Fibroblast of lung (primary cell): ENCODE measurements around the gene CDC42SE1. TPM values are rescaled to one million over a fixed set of nuclear protein-coding genes. Genes with fewer than 3 reads are reported as not detected.
A peak's percentile ranks its signal among the peaks of the same experiment; 100 is the strongest.

Experiments
- DNase-seq, 2 donors: peaks; one replicate each; pipeline versions ENCODE4 v3.0.0 to v3.0.0-alpha.2; 2010; ENCODE audit warnings: low read depth in 2 of 2
- H2AFZ ChIP-seq: 2 replicates; pipeline ENCODE4 v1.5.1; 2012; ENCODE audit warnings: low read length, control low read depth, inconsistent platforms
- H3K27ac ChIP-seq: 2 replicates; pipeline ENCODE4 v1.5.1; 2011; ENCODE audit warnings: low read length, control low read depth; ENCODE audit not compliant: insufficient read depth
- H3K27me3 ChIP-seq: 2 replicates; pipeline ENCODE4 v1.5.1; 2011; ENCODE audit warnings: mild to moderate bottlenecking, low read length; ENCODE audit not compliant: control insufficient read depth, insufficient read depth
- H3K36me3 ChIP-seq: 2 replicates; pipeline ENCODE4 v1.5.1; 2011; ENCODE audit warnings: low read length; ENCODE audit not compliant: control insufficient read depth, insufficient read depth
- H3K4me1 ChIP-seq: 2 replicates; pipeline ENCODE4 v1.5.1; 2011; ENCODE audit warnings: low read length; ENCODE audit not compliant: control insufficient read depth, insufficient read depth; ENCODE audit errors: extremely low read depth
- H3K4me2 ChIP-seq: 2 replicates; pipeline ENCODE4 v1.5.1; 2011; ENCODE audit warnings: low read length, control low read depth; ENCODE audit not compliant: insufficient read depth; ENCODE audit errors: extremely low read depth
- H3K4me3 ChIP-seq, 4 experiments: fragments of 200-600 bp in 1 of 4; sonication (generic) in 1 of 4; replicated peaks in 1 of 4; 2 replicates each; pipeline ENCODE4 v1.5.1; 2011 to 2016; ENCODE audit warnings: low read length in 4 of 4, low read depth in 3 of 4, mild to moderate bottlenecking in 3 of 4, control low read depth in 2 of 4, inconsistent platforms in 1 of 4, mixed read lengths in 1 of 4; ENCODE audit not compliant: insufficient read depth in 1 of 4; ENCODE audit errors: control extremely low read depth in 1 of 4
- H3K79me2 ChIP-seq: 2 replicates; pipeline ENCODE4 v1.5.1; 2012; ENCODE audit warnings: mild to moderate bottlenecking, low read length, inconsistent platforms; ENCODE audit not compliant: control insufficient read depth, insufficient read depth
- H3K9ac ChIP-seq: 2 replicates; pipeline ENCODE4 v1.5.1; 2011; ENCODE audit warnings: mild to moderate bottlenecking, low read length, control low read depth; ENCODE audit not compliant: insufficient read depth
- H3K9me3 ChIP-seq: 2 replicates; pipeline ENCODE4 v1.5.1; 2012; ENCODE audit warnings: low read depth, low read length; ENCODE audit not compliant: control insufficient read depth, insufficient read depth
- H4K20me1 ChIP-seq: 2 replicates; pipeline ENCODE4 v1.5.1; 2011; ENCODE audit warnings: low read length; ENCODE audit not compliant: control insufficient read depth, insufficient read depth; ENCODE audit errors: extremely low read depth
- EZH2 ChIP-seq: IDR thresholded peaks from 2 replicates; pipeline ENCODE4 v1.5.1; 2012; ENCODE audit warnings: low read length, control low read depth, mild to moderate bottlenecking; ENCODE audit errors: missing control alignments
- polyA plus RNA-seq, 2 donors: library from polyadenylated mRNA; depleted of rRNA in 1 of 2; stranded (reverse) in 1 of 2; unstranded in 1 of 2; fragments of >200 nt; gene quantifications; 2 replicates each; pipeline ENCODE4 v1.2.1, GENCODE V29; 2011 to 2012; ENCODE audit warnings: missing spikeins in 1 of 2
- total RNA-seq: library from RNA; depleted of rRNA; stranded (reverse); fragments of >200 nt; gene quantifications from 2 replicates; pipeline ENCODE4 v1.2.1, GENCODE V29; 2014
- TF ChIP-seq, protein P1 (sequence below), 2 donors: IDR thresholded peaks in 1 of 2; conservative IDR thresholded peaks in 1 of 2; 1 replicate in 1 of 2; 2 replicates in 1 of 2; pipeline ENCODE4 v1.5.1; 2011 to 2012; ENCODE audit warnings: low read length in 2 of 2, control low read depth in 1 of 2, inconsistent platforms in 1 of 2, low read depth in 1 of 2, mild to moderate bottlenecking in 1 of 2

The CDC42SE1 gene
- total and polyA plus RNA-seq, 2 donors (not counting 1 experiment from before 2014, with no cell fraction given): 36.5 to 49.9 TPM

DNA sequence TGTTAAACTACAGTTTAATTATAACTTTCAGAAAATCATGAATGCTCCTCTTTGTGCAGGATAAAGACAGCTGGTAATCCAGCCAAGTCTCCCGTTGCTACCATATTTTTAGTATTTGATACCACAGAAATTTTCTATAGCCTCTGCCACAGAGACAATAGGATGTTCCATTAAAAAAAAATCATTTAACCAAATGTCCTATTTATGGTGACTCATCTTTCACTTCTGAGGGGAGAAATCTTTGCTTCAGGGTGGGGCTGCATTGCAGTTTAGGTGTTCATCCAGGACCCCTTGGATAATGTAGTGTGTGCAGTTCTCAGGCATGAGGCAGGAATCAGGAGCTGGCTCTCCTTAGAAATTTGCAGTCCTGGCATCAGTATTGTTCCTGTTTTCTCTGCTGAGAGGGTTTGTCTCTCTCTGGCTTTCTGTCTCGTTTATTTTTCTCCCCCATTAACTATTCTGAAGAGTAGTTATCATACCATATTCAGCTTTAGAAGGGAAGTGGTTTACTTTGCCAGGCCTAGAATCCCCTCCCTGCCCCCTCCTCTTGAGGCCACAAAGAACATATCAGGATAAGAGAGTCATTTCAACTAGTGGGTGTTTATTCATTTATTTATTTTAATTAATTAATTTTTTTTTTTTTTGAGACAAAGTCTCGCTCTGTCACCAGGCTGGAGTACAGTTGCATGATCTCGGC, 48.1 kb downstream of the CDC42SE1 start:
- H3K4me1 ChIP-seq: peaks cover 13% of the 10 kb centered on the region
- H3K79me2 ChIP-seq: no peaks in the 10 kb centered on the region
- H3K4me3 ChIP-seq: no peak overlapping the region
- no peak for DNase-seq
- no peaks in the 10 kb centered on the region for H3K27me3 ChIP-seq
- H3K36me3 ChIP-seq: no peaks in the 10 kb centered on the region
- no peak overlapping the region for H3K9ac ChIP-seq
- H4K20me1 ChIP-seq: no peaks in the 10 kb centered on the region
- no peak overlapping the region for H2AFZ ChIP-seq
- TF ChIP-seq, protein P1, sequence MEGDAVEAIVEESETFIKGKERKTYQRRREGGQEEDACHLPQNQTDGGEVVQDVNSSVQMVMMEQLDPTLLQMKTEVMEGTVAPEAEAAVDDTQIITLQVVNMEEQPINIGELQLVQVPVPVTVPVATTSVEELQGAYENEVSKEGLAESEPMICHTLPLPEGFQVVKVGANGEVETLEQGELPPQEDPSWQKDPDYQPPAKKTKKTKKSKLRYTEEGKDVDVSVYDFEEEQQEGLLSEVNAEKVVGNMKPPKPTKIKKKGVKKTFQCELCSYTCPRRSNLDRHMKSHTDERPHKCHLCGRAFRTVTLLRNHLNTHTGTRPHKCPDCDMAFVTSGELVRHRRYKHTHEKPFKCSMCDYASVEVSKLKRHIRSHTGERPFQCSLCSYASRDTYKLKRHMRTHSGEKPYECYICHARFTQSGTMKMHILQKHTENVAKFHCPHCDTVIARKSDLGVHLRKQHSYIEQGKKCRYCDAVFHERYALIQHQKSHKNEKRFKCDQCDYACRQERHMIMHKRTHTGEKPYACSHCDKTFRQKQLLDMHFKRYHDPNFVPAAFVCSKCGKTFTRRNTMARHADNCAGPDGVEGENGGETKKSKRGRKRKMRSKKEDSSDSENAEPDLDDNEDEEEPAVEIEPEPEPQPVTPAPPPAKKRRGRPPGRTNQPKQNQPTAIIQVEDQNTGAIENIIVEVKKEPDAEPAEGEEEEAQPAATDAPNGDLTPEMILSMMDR (conservative IDR thresholded peaks at IDR 0.05 in 1 of 2, IDR thresholded peaks at IDR 0.05 in 1 of 2; ENCODE audit: low read depth in 1 of 2, low read length in 2 of 2): no peak
- no peak for TF ChIP-seq EZH2
- no peak overlapping the region for H3K4me2 ChIP-seq
- H3K9me3 ChIP-seq: no peaks in the 10 kb centered on the region
- H3K27ac ChIP-seq: no peak overlapping the region

DNA sequence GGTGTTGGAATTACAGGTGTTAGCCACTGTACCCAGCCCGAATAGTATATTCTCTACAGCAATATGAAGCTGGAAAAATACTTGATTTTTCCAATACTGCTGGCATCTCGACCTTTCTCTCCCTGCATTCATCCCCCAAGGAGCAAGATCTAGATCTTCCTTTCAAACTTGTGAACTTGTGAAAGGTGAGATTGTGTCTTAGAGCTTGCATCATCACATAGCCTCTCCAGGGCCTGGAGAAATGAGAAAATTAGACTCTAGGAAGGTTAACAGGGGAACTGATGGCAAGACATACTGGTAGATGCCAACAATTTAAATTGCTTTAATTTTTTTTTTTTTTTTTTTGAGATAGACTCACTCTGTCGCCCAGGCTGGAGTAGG, 49.1 kb downstream of the CDC42SE1 start:
- TF ChIP-seq, protein P1 (conservative IDR thresholded peaks at IDR 0.05 in 1 of 2, IDR thresholded peaks at IDR 0.05 in 1 of 2; ENCODE audit: low read depth in 1 of 2, low read length in 2 of 2): no peak
- TF ChIP-seq EZH2: no peak
- Histone ChIP-seq H3K4me1 (peaks cover 14% of the 10 kb centered on the region), H3K9ac (no peak overlapping the region), H3K9me3 (no peaks in the 10 kb centered on the region), H3K79me2 (peaks cover 3% of the 10 kb centered on the region), H3K27ac (no peak overlapping the region), H4K20me1 (no peaks in the 10 kb centered on the region), H3K36me3 (no peaks in the 10 kb centered on the region), H3K4me2 (no peak overlapping the region), H3K27me3 (no peaks in the 10 kb centered on the region), H3K4me3 (no peak overlapping the region), H2AFZ (no peak overlapping the region)
- DNase-seq: no peak

DNA sequence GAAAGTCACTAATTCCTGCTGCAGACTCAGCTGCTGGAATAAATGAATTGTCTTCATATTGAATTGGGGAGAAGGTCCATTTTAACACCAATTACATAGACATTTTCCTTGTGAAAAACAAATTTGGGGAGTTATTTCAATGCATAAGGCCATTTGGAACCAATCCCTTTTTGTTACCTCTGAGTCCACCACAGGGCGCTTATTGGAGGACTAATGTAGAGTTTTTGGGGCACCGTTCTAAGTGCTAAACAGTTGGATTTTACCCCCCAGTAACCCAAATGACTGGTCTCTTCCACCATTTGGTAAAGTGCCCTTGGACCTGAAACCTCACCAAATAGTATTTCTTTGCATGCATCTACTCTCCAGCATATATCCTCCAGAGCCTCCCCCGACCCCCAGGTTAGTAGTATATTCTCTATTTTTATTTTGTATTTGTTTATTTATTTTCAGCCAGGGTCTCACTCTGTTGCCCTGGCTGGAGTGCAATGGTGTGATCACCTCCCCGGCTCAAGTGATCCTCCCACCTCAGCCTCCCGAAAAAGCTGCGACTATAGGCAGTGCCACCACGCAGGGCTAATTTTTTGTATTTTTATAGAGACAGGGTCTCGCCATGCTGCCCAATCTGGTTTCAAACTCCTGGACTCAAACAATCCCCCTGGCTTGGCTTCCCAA, 49.6 kb downstream of the CDC42SE1 start:
- H3K4me2 ChIP-seq: peak overlapping the region; percentile 94
- H3K9ac ChIP-seq: no peak overlapping the region
- peaks cover 14% of the 10 kb centered on the region for H3K4me1 ChIP-seq
- H2AFZ ChIP-seq: no peak overlapping the region
- TF ChIP-seq EZH2: no peak
- TF ChIP-seq, protein P1 (conservative IDR thresholded peaks at IDR 0.05 in 1 of 2, IDR thresholded peaks at IDR 0.05 in 1 of 2; ENCODE audit: low read depth in 1 of 2, low read length in 2 of 2): no peak
- H3K79me2 ChIP-seq: peaks cover 3% of the 10 kb centered on the region
- DNase-seq: no peak
- no peaks in the 10 kb centered on the region for H4K20me1 ChIP-seq
- H3K4me3 ChIP-seq: peak overlapping the region in 2 of 4 experiments; percentile 83 to 94
- no peaks in the 10 kb centered on the region for H3K36me3 ChIP-seq
- no peaks in the 10 kb centered on the region for H3K27me3 ChIP-seq
- H3K9me3 ChIP-seq: no peaks in the 10 kb centered on the region
- peak overlapping the region; percentile 94 for H3K27ac ChIP-seq
